GM23338 (cell line): ENCODE data around the gene LYRM2. TPM values are rescaled to one million over a fixed set of nuclear protein-coding genes. Genes with fewer than 3 reads are reported as not detected.

ENCODE experiments used
- ATAC-seq: fragments of 200-7000 bp; cut with Tn5 transposase; 3 replicates; pipeline ENCODE4 v1.9.1; 2020
- DNase-seq: peaks from one replicate; pipeline ENCODE4 v3.0.0-alpha.2; 2015; ENCODE audit warnings: low spot score
- H2AFZ ChIP-seq: fragments of 200-600 bp; sonication (generic); 2 replicates; pipeline ENCODE4 v1.8.0; 2016; ENCODE audit warnings: antibody characterized with exemption, mild to moderate bottlenecking, moderate library complexity
- H3F3A ChIP-seq: fragments of 200-600 bp; sonication (generic); replicated peaks from 2 replicates; pipeline ENCODE4 v1.8.0; 2017; ENCODE audit warnings: antibody characterized with exemption, mixed run types, low read depth
- H3K27ac ChIP-seq: fragments of 200-600 bp; sonication (generic); 2 replicates; pipeline ENCODE4 v1.6.1; 2016; ENCODE audit warnings: low read depth
- H3K27me3 ChIP-seq: fragments of 200-600 bp; sonication (generic); 2 replicates; pipeline ENCODE4 v1.8.0; 2016; ENCODE audit warnings: mild to moderate bottlenecking, mixed run types, moderate library complexity; ENCODE audit not compliant: insufficient read depth
- H3K36me3 ChIP-seq: fragments of 200-600 bp; sonication (generic); 2 replicates; pipeline ENCODE4 v1.8.0; 2016; ENCODE audit warnings: mild to moderate bottlenecking; ENCODE audit not compliant: insufficient read depth
- H3K4me1 ChIP-seq: fragments of 200-600 bp; sonication (generic); 2 replicates; pipeline ENCODE4 v1.8.0; 2016; ENCODE audit warnings: mild to moderate bottlenecking, moderate library complexity; ENCODE audit not compliant: insufficient read depth
- H3K4me2 ChIP-seq: fragments of 200-600 bp; sonication (generic); 2 replicates; pipeline ENCODE4 v1.7.1; 2017; ENCODE audit warnings: mixed run types
- H3K4me3 ChIP-seq: fragments of 200-600 bp; sonication (generic); 2 replicates; pipeline ENCODE4 v1.6.1; 2016; ENCODE audit warnings: mixed run types
- H3K79me2 ChIP-seq: fragments of 200-600 bp; sonication (generic); replicated peaks from 2 replicates; pipeline ENCODE4 v1.8.0; 2017; ENCODE audit warnings: mild to moderate bottlenecking; ENCODE audit not compliant: insufficient read depth
- H3K9me2 ChIP-seq: fragments of 200-600 bp; sonication (generic); 2 replicates; pipeline ENCODE4 v1.8.0; 2017; ENCODE audit not compliant: insufficient read depth
- H4K20me1 ChIP-seq: fragments of 200-600 bp; sonication (generic); replicated peaks from 2 replicates; pipeline ENCODE4 v1.8.0; 2017; ENCODE audit warnings: mild to moderate bottlenecking; ENCODE audit not compliant: insufficient read depth
- H3K27ac Mint-ChIP-seq: 2 replicates; pipeline ENCODE4 v1.8.0; 2020; ENCODE audit warnings: inconsistent platforms, mild to moderate bottlenecking, moderate library complexity, mixed read lengths
- H3K27me3 Mint-ChIP-seq: 3 replicates; pipeline ENCODE4 v1.8.0; 2022; ENCODE audit warnings: low read depth, mild to moderate bottlenecking, moderate library complexity, mixed read lengths, inconsistent platforms; ENCODE audit not compliant: insufficient read depth, poor library complexity
- H3K36me3 Mint-ChIP-seq: 3 replicates; pipeline ENCODE4 v1.8.0; 2021; ENCODE audit warnings: low read depth, mild to moderate bottlenecking, inconsistent platforms, moderate library complexity, mixed read lengths
- H3K4me1 Mint-ChIP-seq: 3 replicates; pipeline ENCODE4 v1.8.0; 2020; ENCODE audit warnings: mild to moderate bottlenecking, inconsistent platforms, mixed read lengths
- H3K4me3 Mint-ChIP-seq: 3 replicates; pipeline ENCODE4 v1.8.0; 2021; ENCODE audit warnings: moderate library complexity, mild to moderate bottlenecking, inconsistent platforms, mixed read lengths
- H3K9me3 Mint-ChIP-seq: 3 replicates; pipeline ENCODE4 v1.8.0; 2020; ENCODE audit warnings: moderate library complexity, mild to moderate bottlenecking, inconsistent platforms, mixed read lengths
- CREB1 ChIP-seq: fragments of 250-450 bp; sonication (Bioruptor Pico); IDR thresholded peaks from 2 replicates; pipeline ENCODE4 v1.5.0; 2020; ENCODE audit warnings: low read depth, mild to moderate bottlenecking, moderate library complexity
- ETS1 ChIP-seq: IDR thresholded peaks from 2 replicates; pipeline ENCODE4 v1.6.1; 2016; ENCODE audit warnings: antibody characterized with exemption
- EZH2phosphoT487 ChIP-seq: fragments of 200-600 bp; sonication (generic); IDR thresholded peaks from one replicate; pipeline ENCODE4 v1.8.1; 2018; ENCODE audit warnings: antibody characterized with exemption; ENCODE audit not compliant: unreplicated experiment
- REST ChIP-seq: IDR thresholded peaks from one replicate; pipeline ENCODE4 v1.6.1; 2018; ENCODE audit warnings: antibody characterized with exemption; ENCODE audit not compliant: unreplicated experiment
- STAT1 ChIP-seq: IDR thresholded peaks from one replicate; pipeline ENCODE4 v1.6.1; 2016; ENCODE audit warnings: antibody characterized with exemption; ENCODE audit not compliant: unreplicated experiment
- ZNF462 ChIP-seq: fragments of 250-450 bp; sonication (Bioruptor Pico); IDR thresholded peaks from 2 replicates; pipeline ENCODE4 v1.5.0; 2020; ENCODE audit warnings: mild to moderate bottlenecking, moderate library complexity
- polyA plus RNA-seq: library from polyadenylated mRNA; unstranded; fragments of >200 nt; fragmentation: Nextera tagmentation; extraction: Ambion mirVana; gene quantifications from 2 replicates; pipeline ENCODE4 v1.2.1, GENCODE V29; 2016
- total RNA-seq: library from RNA; depleted of rRNA; stranded (reverse); fragments of >200 nt; shearing (Covaris generic); gene quantifications from 2 replicates; pipeline ENCODE4 v1.2.3, GENCODE V29; 2014

LYRM2 gene
- total and polyA plus RNA-seq, 2 experiments from 2014 or later = 20.3 to 67.3 TPM

GRCh38 chr6:89542081-89542857 is 96.3 kb downstream of the LYRM2 start:
- H3K4me1 Mint-ChIP-seq = peaks cover 6% of the 10 kb centered on the region; the same call in 1 of the 3 replicates
- no peak for DNase-seq
- Histone ChIP-seq H4K20me1 (no peaks in the 10 kb centered on the region), H3K4me2 (no peak overlapping the region), H3K36me3 (no peaks in the 10 kb centered on the region), H3K4me1 (no peaks in the 10 kb centered on the region), H2AFZ (no peak overlapping the region), H3F3A (no peaks in the 10 kb centered on the region), H3K27me3 (no peaks in the 10 kb centered on the region), H3K9me2 (no peaks in the 10 kb centered on the region), H3K4me3 (no peak overlapping the region), H3K79me2 (no peaks in the 10 kb centered on the region), H3K27ac (no peak overlapping the region)
- no peaks in the 10 kb centered on the region for H3K36me3 Mint-ChIP-seq
- no peaks in the 10 kb centered on the region for H3K27me3 Mint-ChIP-seq
- no peak for ATAC-seq
- TF ChIP-seq CREB1 (no peak), ZNF462 (no peak), ETS1 (no peak), EZH2phosphoT487 (no peak), STAT1 (no peak), REST (no peak)
- H3K27ac Mint-ChIP-seq = no peak overlapping the region
- H3K9me3 Mint-ChIP-seq = no peaks in the 10 kb centered on the region
- H3K4me3 Mint-ChIP-seq = no peak overlapping the region
